Gastroesophageal sphincter (tissue), 4 donors: ENCODE results near the gene CDH3. TPM values are rescaled to one million over a fixed set of nuclear protein-coding genes. Genes with fewer than 3 reads are reported as not detected.
A peak's percentile ranks its signal among the peaks of the same experiment; 100 is the strongest.

Experiments
- ATAC-seq: fragments of 150-250 bp; one replicate; pipeline ENCODE4 v1.9.1; 2016; ENCODE audit warnings: mild to moderate bottlenecking, moderate library complexity
- H3K27ac ChIP-seq, 4 donors: fragments of 200-600 bp; sonication (generic) in 3 of 4; 1 replicate in 3 of 4; 2 replicates in 1 of 4; pipeline ENCODE4 v1.5.1; 2016 to 2019
- H3K27me3 ChIP-seq: fragments of 200-600 bp; sonication (generic); one replicate; pipeline ENCODE4 v1.5.1; 2019
- H3K36me3 ChIP-seq, 2 donors: fragments of 200-600 bp; sonication (generic); one replicate each; pipeline ENCODE4 v1.5.1; 2019; ENCODE audit warnings: control low read depth in 1 of 2
- H3K4me1 ChIP-seq, 3 donors: fragments of 200-600 bp; sonication (generic); 1 replicate in 2 of 3; 2 replicates in 1 of 3; pipeline ENCODE4 v1.5.1; 2016 to 2019; ENCODE audit warnings: control low read depth in 2 of 3
- H3K4me3 ChIP-seq, 2 donors: fragments of 200-600 bp; sonication (generic); one replicate each; pipeline ENCODE4 v1.5.1; 2019; ENCODE audit warnings: mild to moderate bottlenecking in 1 of 2, moderate library complexity in 1 of 2
- H3K9me3 ChIP-seq, 3 donors: fragments of 200-600 bp; sonication (generic); one replicate each; pipeline ENCODE4 v1.5.1; 2017 to 2019; ENCODE audit warnings: control low read depth in 2 of 3
- CTCF ChIP-seq, 4 experiments: fragments of 200-600 bp in 2 of 4; fragments of 450-650 bp in 2 of 4; sonication (generic) in 1 of 4; IDR thresholded peaks; one replicate each; pipeline ENCODE4 v1.5.1; 2017 to 2019; ENCODE audit warnings: antibody characterized with exemption in 4 of 4, mild to moderate bottlenecking in 2 of 4, moderate library complexity in 2 of 4
- EP300 ChIP-seq: sonication (generic); formaldehyde crosslinking; IDR thresholded peaks from one replicate; pipeline ENCODE4 v1.6.1; 2017; ENCODE audit warnings: antibody characterized with exemption, mild to moderate bottlenecking
- POLR2A ChIP-seq, 2 donors: fragments of 450-650 bp; IDR thresholded peaks; one replicate each; pipeline ENCODE4 v1.6.1; 2017; ENCODE audit warnings: antibody characterized with exemption in 2 of 2, mild to moderate bottlenecking in 2 of 2, moderate library complexity in 1 of 2
- POLR2AphosphoS5 ChIP-seq: sonication (generic); formaldehyde crosslinking; IDR thresholded peaks from one replicate; pipeline ENCODE4 v1.6.1; 2017; ENCODE audit warnings: antibody characterized with exemption
- WGBS, 2 donors: methylation state at CpG; one replicate each; pipeline ENCODE4 v1.1.5; 2018; ENCODE audit warnings: low coverage in 1 of 2; 5-methylcytosine and 5-hydroxymethylcytosine counted together
- total RNA-seq, 4 donors: library from RNA; depleted of rRNA; stranded (reverse); fragments of >200 nt; gene quantifications; one replicate each; pipeline ENCODE4 v1.1.0, GENCODE V29; 2016

The CDH3 gene
- total RNA-seq, 4 donors from 2014 or later: 0.12 to 10.3 (median 4.6) TPM

DNA sequence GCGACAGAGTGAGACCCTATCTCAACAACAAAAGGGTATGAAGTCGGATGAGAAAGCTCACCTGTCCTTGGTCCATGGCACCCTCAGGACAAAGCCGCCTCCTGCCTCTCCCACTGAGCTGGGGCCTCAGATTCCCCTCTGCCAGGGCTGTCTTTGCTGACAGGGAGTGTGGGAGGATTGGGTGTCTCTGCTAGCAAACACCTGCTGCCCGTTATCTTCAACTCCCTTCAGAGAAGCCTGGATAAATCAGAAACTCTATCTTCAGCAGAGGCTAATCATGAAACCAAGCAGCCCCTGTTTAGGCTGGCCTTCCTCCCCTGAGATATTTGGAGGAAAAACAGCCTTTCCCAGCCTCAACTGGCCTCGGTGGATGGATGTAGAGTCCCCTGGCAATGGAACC, 55.7 kb downstream of the CDH3 start:
- Histone ChIP-seq H3K4me1 (no peaks in the 10 kb centered on the region), H3K27ac (no peak overlapping the region), H3K9me3 (no peaks in the 10 kb centered on the region), H3K27me3 (no peaks in the 10 kb centered on the region), H3K4me3 (no peak overlapping the region), H3K36me3 (no peaks in the 10 kb centered on the region)
- WGBS, 2 donors: 43 to 100% methylated on average over 1 of the region's 5 CpGs
- TF ChIP-seq EP300 (no peak), POLR2AphosphoS5 (no peak), CTCF (IDR thresholded peaks at IDR 0.05) (no peak), POLR2A (IDR thresholded peaks at IDR 0.05) (no peak)
- no peak for ATAC-seq

GRCh38 chr16:68704232-68704867, 59.2 kb downstream of the CDH3 start:
- WGBS, 2 donors: 41% methylated on average over 11 of the region's 15 CpGs; no CpG with 5 or more reads in 1 of the 2 donors
- Histone ChIP-seq H3K4me3 (no peak overlapping the region), H3K27ac (no peak overlapping the region), H3K27me3 (peaks cover 6% of the 10 kb centered on the region), H3K4me1 (no peaks in the 10 kb centered on the region), H3K36me3 (no peaks in the 10 kb centered on the region), H3K9me3 (no peaks in the 10 kb centered on the region)
- ATAC-seq: peak; percentile 53
- peak in 3 of 4 experiments; percentile 40 to 64 (median 54) for TF ChIP-seq CTCF (IDR thresholded peaks at IDR 0.05)
- TF ChIP-seq POLR2A (IDR thresholded peaks at IDR 0.05): no peak

DNA sequence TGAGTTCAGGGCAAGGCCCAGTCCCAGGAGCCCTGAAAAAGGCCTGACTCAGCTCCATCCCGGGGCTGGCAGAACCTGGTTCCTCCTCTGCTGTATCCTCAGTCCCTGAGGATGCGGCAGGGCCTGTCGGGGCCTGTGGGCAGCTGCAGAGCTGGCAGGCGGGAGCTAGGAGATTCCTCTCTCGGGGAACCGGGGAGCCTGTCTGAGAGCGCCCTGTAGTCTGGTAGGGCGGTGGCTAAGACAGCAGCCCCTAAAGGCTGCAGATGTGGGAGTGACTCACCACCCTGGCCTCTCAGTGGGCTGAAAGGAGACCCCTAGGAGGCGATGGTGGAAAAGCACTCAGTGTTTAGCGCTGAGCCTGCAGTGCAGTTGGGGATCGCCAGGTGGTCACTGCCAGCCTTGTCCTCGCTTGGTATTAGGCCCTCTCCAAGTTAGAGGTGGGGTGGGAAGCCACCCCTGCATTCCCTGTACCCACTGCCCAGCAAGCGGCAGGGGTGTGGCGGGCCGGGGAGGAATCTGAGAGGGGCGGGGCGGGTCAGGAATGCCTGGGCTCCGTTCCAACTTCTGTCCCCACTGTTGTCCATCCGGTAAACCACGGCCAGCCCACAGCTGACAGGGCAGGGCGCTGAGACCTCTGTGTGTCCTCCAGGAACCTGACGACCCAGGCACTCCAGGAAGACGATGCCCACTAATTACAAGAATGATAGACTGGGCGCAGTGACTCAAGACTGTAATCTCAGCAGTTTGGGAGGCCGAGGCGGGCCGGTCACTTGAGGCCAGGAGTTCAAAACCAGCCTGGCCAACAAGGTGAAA, 62.4 kb downstream of the CDH3 start:
- Histone ChIP-seq H3K4me1 (no peaks in the 10 kb centered on the region), H3K27ac (no peak overlapping the region), H3K27me3 (peaks cover 26% of the 10 kb centered on the region), H3K36me3 (no peaks in the 10 kb centered on the region), H3K9me3 (no peaks in the 10 kb centered on the region), H3K4me3 (no peak overlapping the region)
- WGBS, 2 donors: 60% methylated on average over 1 of the region's 27 CpGs; no CpG with 5 or more reads in 1 of the 2 donors
- TF ChIP-seq EP300 (no peak), CTCF (IDR thresholded peaks at IDR 0.05) (no peak), POLR2A (IDR thresholded peaks at IDR 0.05) (no peak), POLR2AphosphoS5 (no peak)
- peak; percentile 22 for ATAC-seq

GRCh38 chr16:68710211-68710610, 65.1 kb downstream of the CDH3 start:
- no peaks in the 10 kb centered on the region for H3K36me3 ChIP-seq
- no peak overlapping the region for H3K4me3 ChIP-seq
- H3K9me3 ChIP-seq: no peaks in the 10 kb centered on the region
- 100% methylated on average over 3 of the region's 5 CpGs; no CpG with 5 or more reads in 1 of the 2 donors for WGBS, 2 donors
- peaks cover 26% of the 10 kb centered on the region for H3K27me3 ChIP-seq
- no peaks in the 10 kb centered on the region for H3K4me1 ChIP-seq
- ATAC-seq: peak; percentile 22
- H3K27ac ChIP-seq: no peak overlapping the region
- no peak for TF ChIP-seq EP300
- TF ChIP-seq CTCF (IDR thresholded peaks at IDR 0.05): no peak
- no peak for TF ChIP-seq POLR2AphosphoS5
- no peak for TF ChIP-seq POLR2A (IDR thresholded peaks at IDR 0.05)
